EL (cell line): ENCODE data around the gene LRRC45.

Experiments used
- DNase-seq: peaks from one replicate; pipeline ENCODE4 v3.0.0-alpha.2; 2016

Gene LRRC45

GRCh38 chr17:82053556-82054263 is 30.6 kb downstream of the LRRC45 start:
- DNase-seq = no peak

GRCh38 chr17:82054351-82055022 is 31.4 kb downstream of the LRRC45 start:
- no peak for DNase-seq

GRCh38 chr17:82055023-82055964 is 32.2 kb downstream of the LRRC45 start:
- no peak for DNase-seq

- no peak for DNase-seq
Observed at GRCh38 chr17:82055965-82056728, 33.0 kb downstream of the LRRC45 start.

- DNase-seq = no peak
Observed at GRCh38 chr17:82056729-82057621, 33.9 kb downstream of the LRRC45 start.

GRCh38 chr17:82058230-82058854 is 35.2 kb downstream of the LRRC45 start:
- no peak for DNase-seq

- DNase-seq = no peak
Observed at GRCh38 chr17:82058855-82059249, 35.7 kb downstream of the LRRC45 start.

GRCh38 chr17:82059272-82060000 is 36.3 kb downstream of the LRRC45 start:
- DNase-seq = no peak

- DNase-seq = no peak
Observed at GRCh38 chr17:82060001-82060380, 36.9 kb downstream of the LRRC45 start.

GRCh38 chr17:82060614-82061013 is 37.5 kb downstream of the LRRC45 start:
- DNase-seq = no peak

GRCh38 chr17:82061047-82061925 is 38.2 kb downstream of the LRRC45 start:
- no peak for DNase-seq

GRCh38 chr17:82062076-82062983 is 39.2 kb downstream of the LRRC45 start:
- no peak for DNase-seq

GRCh38 chr17:82062984-82063368 is 39.9 kb downstream of the LRRC45 start:
- DNase-seq = no peak

- no peak for DNase-seq
Observed at GRCh38 chr17:82063424-82064415, 40.6 kb downstream of the LRRC45 start.

GRCh38 chr17:82064433-82065192 is 41.5 kb downstream of the LRRC45 start:
- no peak for DNase-seq

GRCh38 chr17:82065193-82065637 is 42.1 kb downstream of the LRRC45 start:
- DNase-seq = peak; percentile 34
